Iris pigment epithelial cell (primary cell): ENCODE measurements around the gene PLA2G7.
"Not testable (repeated sequence)": the region's sequence is repeated elsewhere in the genome, so short reads cannot be mapped to it uniquely, and the experiment has no call there.

Experiments used
- DNase-seq: peaks from one replicate; pipeline ENCODE4 v3.0.0-alpha.2; 2011; ENCODE audit warnings: low read depth

Gene PLA2G7

DNA sequence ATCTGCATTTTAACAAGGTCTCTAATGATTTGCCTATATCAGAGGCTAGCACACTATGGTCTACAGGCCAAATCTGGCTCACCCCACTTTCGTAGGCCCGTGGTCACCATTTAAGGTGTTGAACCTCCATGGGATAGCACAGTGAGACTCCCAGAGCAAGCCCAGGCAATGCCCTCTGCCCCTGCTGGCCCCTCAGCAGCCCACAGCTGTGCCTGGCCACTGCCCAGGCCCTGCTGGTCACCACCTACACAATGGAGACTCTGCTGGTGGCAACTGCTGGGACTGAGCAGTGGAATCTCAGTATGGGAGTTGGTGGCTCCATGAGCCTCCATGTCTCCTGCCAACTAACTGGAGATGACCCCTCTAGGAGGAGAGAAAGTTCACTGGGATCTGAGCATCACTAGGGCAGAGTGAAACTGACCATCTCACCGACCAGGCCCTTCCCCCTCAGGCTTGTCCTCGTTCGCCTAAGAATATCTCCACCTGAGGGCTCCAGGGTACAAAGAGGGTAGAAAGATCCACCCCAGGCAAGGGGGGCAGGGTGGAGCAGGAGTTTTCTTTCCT is 13.8 kb upstream of the PLA2G7 start:
- no peak for DNase-seq

DNA sequence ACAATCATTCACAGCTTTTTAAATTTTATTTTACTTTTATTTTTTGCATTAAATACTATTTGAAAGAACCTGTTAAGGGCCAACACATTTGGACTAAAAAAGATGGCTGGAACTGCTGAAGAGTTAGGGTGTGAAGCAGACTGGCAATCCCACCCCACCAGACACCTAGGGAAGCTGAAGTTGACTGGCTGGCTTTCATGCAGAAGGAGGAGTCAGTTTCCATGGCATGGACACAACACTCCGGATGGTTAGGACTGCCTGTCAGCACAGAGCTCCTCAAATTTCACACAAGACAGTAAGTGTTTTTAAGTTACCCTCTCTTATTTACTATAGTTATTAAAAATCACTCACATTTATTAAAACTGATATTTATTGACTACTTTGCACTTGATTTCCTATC is 11.5 kb upstream of the PLA2G7 start, which contains the start of gene ANKRD66:
TSS of gene ANKRD66 (plus strand) at position 238 of the 400 bp plus-strand sequence. CDS start 5,016 bp downstream, outside the sequence.
- no peak for DNase-seq

DNA sequence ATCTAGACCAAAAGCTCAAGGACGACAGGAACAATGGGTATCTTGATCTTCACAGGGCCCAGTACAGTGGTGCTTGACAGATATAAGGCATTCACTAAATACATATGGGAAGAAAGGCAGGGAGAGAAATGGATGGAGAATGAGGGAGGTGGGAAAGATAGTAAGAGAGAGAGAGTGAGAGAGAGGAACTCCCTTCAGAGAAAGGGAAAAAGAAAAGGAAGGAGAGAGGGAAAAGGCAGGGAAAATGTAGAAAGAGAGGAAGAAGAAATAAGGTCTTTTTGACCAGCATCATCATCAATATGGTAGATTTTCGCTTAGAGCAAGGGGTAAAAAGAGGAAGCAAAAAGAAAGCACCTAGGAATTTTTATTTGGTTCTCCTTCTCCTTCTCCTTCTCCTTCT is 10.8 kb upstream of the PLA2G7 start:
- DNase-seq: no peak

DNA sequence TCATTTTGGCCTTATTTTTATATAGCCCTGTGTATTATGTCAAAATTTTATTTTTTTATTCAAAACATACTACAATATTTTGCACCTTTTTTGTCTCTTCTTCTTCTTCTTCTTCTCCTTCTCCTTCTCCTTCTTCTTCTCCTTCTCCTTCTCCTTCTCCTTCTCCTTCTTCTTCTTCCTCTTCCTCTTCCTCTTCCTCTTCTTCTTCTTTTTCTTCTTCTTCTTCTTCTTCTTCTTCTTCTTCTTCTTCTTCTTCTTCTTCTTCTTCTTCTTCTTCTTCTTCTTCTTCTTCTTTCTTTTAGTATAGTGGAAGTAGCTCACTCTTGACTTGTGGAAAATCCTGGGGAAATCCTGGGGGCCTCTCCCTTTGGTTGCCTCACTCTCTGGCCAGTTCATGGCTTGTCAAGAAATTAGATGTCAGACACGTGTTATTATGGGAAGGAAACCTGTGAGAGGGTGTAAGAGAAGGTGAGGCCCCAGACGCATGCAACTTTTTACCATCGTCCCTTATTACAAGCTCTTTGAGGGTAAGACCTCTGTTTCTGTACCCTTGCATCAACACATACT is 9.1 kb upstream of the PLA2G7 start:
- DNase-seq: not testable (repeated sequence)

DNA sequence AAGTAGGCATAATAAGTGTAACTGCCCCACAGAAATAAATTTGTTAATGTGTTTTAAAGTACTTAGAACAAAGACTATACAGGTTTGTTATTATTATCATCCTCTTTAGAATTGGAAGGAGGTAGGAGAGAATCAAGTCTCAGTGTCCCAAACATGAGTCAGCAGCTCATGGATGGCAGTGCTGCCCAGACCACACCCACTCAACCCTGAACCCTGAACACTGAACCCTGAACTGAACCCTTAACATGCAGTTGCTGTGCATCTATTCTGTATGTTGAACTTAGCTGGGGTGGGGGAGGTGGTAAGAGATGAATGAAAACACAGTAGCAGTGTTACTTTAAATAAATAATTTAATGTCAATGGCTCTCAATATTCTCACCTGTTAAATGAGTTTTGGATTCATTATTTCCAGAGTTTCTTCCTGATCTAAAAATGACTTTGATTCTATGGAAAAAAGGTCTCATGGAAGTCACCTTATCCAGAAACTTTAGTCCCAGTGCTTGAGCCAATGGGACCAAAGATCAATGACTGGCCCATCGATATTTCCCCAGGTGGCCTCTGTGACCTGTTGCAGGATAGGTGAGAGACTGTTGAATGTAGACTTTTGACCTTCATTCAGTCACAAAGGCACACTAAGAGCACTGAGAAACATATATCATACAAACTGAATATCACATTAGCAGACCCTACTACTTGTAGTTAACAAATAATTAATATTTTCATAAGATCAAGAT is 8.4 kb upstream of the PLA2G7 start:
- no peak for DNase-seq

DNA sequence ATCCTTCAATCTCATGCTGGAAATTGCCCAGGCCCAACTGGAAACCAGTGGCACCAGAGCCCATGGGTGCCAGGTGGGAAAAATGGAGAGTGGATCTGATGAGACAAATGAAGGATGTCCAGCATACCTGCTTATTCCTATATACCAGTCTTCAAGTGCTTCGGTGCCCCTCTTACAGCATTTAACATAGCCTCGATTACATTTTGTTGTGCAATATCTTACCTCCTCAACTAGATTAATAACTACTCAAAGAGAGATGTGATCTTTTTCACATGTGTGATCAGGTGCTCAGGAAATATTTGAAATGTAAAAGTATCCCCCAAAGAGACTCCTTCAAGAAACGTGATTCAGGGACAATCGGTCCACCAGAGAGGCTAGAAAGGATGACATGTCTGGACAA is 6.7 kb upstream of the PLA2G7 start:
- DNase-seq: no peak

DNA sequence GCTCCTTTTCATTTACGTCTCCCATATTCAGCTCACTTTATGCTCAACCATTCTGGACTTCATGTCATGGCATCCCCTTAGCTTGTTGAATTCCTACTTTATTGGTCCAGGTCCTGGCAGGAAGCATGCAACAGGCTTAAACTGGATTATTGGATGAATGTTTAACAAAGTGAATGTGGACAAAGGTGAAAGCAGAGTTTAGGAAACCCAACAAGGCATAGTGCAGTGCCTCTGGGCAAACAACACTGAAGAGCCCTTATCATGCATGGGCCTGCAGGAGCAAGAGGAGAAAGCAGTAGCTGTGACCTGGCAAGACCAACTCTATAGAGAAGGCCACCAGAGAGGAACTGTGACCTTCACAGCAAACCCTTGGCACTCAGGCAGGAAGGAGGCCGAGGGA is 6.3 kb upstream of the PLA2G7 start:
- no peak for DNase-seq

DNA sequence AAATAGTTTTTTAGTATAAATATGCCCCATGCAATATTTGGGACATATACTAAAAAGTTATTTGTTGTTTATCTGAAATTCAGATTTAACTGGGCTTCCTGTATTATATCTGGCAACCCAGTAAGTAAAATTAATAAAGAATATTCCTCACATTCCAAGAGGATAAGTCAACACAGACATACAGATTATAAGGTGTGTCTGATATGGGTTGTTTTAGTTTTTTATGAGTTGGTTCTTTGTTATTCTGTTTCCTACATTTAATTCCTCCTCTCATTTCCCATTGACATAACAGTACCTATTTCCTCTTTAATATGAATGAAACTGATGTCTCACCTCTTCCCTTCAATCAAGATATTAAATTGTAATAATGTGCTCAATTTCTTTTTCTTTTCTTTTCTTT is 1.7 kb upstream of the PLA2G7 start:
- no peak for DNase-seq

DNA sequence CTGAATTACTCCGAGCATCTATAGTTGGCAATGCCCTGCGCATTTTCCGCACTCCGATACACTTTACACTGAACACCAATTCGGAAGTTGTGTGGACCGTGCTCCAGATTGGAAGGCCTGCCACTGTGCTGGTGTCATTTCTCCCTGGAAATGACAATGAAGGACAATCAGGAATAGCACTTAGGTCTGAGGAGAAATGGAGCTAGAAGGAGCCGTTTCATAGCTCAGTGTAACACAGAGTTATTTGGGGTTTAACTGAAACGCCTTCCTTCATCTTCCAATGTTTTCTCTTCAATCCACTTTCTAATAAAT is 501 bp upstream of the PLA2G7 start:
- DNase-seq: no peak

DNA sequence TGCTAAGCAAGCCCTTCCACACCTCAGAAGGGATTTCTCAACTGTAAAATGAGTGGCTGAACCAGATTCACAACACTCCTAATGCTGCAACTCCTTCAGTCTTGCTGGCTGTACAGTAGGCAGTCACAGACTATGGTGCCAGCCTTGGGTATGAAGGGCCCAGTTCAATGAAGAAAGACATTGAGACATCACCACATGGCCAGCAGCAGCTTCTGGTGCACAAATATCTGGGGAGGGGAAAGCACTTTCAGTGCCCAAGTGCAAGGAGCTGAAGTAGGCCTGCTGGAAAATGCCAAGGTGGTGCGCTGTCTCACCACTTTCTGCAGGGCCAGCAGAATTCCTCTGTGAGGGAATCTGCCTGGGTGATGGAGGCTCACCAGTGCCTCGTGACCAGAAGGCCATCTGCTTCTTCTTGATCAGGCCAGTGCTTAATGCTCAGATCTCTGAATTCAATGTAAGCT is 1.8 kb downstream of the PLA2G7 start:
- DNase-seq: no peak

DNA sequence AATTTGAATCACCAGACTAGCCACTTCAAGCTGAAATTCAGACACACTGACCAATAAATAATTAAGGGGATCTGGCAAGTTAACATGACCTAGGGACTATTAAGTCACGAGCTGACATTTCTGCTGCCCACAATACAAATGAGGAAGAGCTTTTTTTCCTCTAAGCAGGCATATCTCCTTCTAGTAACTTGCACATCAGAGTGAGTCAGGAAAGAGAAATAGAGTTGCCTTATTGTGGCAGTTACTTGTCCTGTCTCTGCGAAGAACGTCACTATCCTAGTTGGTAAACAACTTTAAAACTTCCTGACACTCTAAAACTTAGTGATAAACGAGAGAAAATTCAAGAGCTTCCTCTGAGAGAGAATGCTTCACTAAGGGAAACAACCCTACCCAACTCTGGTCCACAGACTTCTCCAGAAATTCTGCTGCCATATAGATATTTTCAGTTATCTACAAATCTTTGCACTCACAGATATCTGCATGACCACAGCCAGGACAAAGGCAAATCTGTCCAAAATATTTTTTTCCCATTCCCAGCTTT is 4.2 kb downstream of the PLA2G7 start:
- DNase-seq: no peak

DNA sequence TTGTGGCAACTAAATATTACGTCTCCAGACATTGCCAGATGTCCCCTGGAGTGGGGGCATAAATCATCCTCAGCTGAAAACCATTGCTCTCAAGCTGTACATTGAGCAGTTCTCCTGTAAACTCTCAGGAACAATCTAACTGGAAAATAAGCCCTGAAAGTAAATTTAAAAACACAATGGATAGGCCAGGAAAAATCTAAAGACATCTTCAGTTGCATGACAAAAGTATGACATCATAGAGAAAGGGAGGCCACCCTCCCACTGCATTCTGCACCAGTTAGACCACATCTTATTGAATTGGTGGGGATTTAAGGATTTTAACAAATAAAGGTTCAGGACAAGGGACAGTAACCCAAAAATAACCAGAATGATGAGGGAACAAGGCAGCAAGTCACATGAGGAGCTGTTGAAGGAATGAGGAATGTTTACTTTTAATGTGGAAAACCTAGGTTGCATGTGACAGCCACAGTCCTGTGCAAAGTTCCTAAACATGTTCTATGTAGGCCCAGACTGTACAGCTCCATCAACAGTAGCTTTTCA is 5.3 kb downstream of the PLA2G7 start:
- no peak for DNase-seq

DNA sequence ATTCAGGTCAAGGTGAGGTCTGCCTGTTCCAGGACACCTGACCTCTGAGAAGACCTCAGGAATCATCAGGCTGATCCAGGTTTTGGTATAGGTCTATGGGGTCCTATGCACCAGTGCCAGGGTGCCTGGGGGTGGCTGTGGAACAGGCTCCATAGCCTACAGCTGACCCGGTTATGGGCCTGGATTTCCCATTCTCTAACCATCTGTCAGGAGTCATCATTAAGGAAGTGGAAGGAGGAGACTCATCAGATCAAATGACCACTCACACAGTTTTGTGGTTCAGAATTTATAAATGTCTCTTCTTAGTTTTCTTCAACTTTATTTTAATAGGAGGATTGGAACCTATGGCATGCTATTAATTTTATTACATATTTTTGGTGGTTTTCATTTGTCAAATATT is 14.8 kb downstream of the PLA2G7 start:
- DNase-seq: no peak

DNA sequence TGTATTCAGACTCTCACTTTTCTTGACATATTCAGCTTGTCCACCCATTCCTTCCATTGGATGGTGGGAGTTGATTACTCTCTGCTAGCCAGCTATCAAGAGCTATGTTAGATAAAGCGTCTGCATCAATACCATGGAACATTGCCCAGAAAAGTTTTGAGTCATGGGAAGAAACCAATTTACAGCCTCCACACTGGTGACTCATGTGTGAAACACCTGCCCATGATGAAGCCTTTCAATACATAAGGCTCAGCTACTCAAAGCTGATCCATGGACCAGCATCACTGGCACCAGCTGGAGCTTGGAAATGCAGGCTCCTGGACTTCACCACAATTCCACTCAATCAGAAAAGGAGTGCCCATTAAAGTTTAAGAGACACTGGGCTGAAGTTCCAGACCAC is 16.1 kb downstream of the PLA2G7 start:
- peak; percentile 72 for DNase-seq

DNA sequence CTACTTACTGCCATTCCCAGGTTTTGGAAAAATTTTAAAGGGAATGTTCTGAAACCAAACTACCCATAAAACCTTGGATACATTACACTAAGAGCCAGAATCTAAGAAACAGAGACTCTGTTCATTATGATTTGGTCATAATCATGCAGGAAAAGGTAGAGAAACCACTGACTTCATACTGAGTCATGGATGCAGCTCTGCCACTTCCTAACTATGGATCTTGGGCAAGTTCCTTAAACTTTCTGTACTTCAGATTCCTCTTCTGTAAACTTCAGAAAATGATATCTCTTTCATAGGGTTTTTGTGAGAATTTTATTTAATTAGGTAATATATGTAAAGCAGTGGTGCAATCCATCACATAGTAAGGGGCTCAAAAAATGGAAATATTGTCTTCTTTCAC is 20.0 kb downstream of the PLA2G7 start:
- DNase-seq: no peak

DNA sequence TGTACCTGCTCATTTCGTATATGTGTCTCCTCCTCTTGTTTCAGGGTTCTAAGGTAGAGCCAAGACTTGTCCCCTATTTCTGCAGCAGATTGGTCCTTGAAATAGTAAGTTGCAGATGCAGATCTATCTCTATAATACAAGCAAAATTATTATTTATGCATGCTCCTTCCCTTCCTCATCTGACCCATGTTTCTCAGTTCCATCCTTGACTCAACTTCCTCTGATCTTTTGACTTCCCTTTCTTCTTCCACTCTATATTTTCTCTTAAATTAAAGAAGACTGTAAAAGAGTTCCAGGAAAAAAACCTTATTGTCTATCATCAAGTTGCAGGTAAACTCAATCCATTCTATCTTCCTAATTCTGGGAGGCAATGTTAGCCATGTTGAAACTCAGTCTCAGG is 23.7 kb downstream of the PLA2G7 start:
- DNase-seq: no peak

DNA sequence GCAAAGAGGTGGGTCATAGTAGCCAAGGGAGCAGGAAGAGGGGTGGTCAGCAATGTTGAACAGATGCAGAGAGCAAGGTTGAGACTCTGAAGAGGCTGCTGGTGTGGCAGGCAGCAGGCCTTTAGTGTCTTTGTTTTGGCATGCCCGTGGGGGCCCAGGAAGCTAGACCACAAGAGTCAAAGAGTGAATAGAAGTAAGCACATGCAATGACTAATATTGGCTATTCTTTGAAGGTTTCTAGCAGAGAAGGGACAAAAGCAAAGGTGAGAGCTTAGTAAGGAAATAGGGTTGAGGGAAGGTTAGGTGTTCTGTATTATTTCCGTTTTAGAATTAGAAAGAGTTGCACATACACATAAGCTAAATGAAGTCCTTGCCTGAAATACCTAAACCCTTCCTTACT is 28.7 kb downstream of the PLA2G7 start:
- no peak for DNase-seq

DNA sequence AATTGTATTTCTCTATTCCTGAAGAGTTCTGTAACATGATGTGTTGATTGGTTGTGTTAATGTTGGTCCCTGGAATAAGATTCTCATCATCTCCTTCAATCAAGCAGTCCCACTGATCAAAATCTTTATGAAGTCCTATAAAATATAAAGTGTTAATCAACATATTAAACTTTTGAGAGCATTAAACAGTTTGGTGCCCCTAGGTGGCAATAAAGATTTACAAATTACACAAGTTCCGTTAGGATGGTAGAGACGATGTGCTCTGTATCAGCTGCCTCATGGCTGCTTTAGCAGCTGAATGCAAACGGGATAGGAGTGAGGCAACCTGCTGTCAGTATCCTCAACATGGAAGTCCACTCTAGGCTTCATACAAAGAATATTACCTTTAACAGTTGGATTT is 30.6 kb downstream of the PLA2G7 start:
- DNase-seq: peak; percentile 11

DNA sequence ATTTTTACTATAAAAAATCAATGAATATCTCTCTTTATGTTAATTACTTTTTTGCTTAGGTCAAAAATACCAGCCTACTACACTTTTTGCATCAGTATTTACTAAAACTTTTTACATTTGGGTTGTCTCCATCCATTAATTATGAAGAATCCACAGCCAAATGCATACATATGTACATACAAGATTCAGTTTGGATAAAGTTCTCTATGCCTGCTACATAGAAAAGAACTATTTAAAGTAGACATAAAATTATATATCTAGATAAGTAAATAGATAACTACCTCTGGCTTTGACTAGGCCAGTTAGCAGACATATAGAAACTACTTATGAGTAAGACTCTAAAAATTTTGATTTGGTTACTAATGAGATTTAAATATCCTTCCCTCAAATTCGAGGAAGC is 35.2 kb downstream of the PLA2G7 start:
- no peak for DNase-seq

DNA sequence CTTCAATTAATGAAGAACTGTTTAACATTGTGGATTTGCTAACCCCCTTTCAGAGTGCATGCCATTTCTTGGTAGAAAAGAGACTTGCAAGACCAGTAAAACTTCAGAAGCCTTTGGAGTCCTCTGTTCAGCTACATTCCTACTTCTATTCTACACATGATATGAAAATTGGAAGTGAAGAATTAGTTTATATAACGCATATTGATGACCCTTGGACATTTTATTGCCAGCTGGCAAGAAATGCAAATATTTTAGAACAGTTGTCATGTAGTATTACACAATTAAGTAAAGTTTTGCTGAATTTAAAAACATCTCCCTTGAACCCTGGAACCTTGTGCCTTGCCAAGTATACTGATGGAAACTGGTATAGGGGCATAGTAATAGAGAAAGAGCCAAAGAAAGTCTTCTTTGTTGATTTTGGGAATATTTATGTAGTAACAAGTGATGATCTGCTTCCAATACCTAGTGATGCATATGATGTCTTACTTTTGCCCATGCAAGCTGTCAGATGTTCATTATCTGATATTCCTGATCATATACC is 44.2 kb downstream of the PLA2G7 start:
- no peak for DNase-seq

DNA sequence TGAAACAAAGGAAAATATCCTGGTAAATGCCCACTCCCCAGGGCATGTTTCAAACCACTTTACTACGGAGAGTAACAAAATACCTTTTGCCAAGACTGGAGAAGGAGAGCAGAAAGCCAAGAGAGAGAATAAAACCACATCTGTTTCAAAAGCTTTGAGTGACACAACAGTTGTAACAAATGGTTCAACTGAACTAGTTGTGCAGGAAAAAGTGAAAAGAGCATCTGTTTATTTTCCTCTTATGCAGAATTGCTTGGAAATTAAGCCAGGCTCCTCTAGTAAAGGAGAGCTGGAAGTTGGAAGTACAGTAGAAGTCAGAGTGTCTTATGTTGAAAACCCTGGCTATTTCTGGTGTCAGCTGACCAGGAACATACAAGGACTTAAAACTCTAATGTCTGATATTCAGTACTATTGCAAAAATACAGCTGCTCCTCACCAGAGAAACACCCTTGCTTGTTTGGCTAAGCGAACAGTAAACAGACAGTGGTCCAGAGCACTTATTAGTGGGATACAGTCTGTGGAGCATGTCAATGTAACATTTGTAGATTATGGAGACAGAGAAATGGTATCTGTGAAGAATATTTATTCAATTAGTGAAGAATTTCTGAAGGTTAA is 44.9 kb downstream of the PLA2G7 start:
- DNase-seq: no peak

DNA sequence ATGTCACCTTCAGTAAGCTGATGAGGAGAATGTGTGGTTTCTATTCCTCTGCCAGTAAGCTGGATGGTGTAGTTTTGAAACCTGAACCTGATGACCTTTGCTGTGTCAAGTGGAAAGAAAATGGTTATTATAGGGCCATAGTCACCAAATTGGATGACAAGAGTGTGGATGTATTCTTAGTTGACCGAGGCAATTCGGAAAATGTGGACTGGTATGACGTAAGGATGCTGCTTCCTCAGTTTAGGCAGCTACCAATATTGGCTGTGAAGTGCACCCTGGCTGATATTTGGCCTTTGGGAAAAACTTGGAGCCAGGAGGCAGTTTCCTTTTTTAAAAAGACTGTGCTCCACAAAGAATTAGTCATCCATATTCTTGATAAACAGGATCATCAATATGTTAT is 45.5 kb downstream of the PLA2G7 start:
- DNase-seq: no peak

DNA sequence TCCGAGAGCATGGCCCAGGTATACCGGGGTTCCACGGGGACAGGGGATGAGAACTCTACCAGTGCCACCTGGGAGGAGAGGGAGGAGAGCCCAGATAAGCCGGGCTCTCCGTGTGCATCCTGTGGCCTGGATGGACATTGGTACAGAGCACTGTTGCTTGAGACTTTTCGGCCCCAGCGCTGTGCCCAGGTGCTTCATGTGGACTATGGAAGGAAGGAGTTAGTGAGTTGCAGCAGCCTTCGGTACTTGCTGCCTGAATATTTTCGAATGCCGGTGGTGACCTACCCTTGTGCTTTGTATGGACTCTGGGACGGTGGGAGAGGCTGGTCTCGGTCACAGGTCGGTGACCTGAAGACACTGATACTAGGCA is 46.2 kb downstream of the PLA2G7 start:
- DNase-seq: no peak
